Measurements from ENCODE around the gene ITPR3.

DNA sequence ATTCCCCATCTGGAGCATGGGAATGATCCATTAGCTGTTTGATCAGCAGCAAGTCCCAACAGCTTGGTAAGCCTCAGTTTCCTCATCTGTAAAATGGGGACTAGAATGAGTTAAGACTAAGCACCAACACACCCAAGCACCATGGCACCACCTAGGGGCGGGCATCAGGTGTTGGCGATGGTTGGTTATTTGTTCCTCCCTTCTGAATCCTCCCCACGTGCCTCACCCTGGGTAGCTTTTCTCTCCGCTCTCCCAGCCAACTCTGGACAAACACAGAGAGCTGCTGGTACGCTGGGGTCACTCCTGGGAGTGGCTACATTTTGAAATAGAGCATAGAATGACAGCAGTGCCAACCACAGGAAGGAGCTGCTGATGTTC is 13.3 kb upstream of the ITPR3 start:
- TF ChIP-seq CTCF (IDR thresholded peaks at IDR 0.05) (no peak), POLR2A (IDR thresholded peaks at IDR 0.05) (no peak), POLR2AphosphoS5 (IDR thresholded peaks at IDR 0.05) (no peak), EP300 (IDR thresholded peaks at IDR 0.05) (no peak)
